Urinary bladder (tissue), 4 donors: ENCODE measurements around the gene CD300A. TPM values are rescaled to one million over a fixed set of nuclear protein-coding genes. Genes with fewer than 3 reads are reported as not detected.
"Not testable (repeated sequence)": the region's sequence is repeated elsewhere in the genome, so short reads cannot be mapped to it uniquely, and the experiment has no call there.

Source experiments
- DNase-seq: peaks from one replicate; pipeline ENCODE4 v3.0.0-alpha.2; 2015; ENCODE audit errors: extremely low spot score
- H3K27ac ChIP-seq: one replicate; pipeline ENCODE4 v1.5.1; 2013; ENCODE audit warnings: low read depth, mild to moderate bottlenecking, moderate library complexity
- H3K36me3 ChIP-seq: one replicate; pipeline ENCODE4 v1.6.1; 2013; ENCODE audit warnings: mild to moderate bottlenecking, moderate library complexity; ENCODE audit not compliant: insufficient read depth
- H3K4me1 ChIP-seq: one replicate; pipeline ENCODE4 v1.6.1; 2013; ENCODE audit warnings: mild to moderate bottlenecking, moderate library complexity; ENCODE audit not compliant: insufficient read depth
- H3K4me3 ChIP-seq: one replicate; pipeline ENCODE4 v1.5.1; 2013; ENCODE audit warnings: low read depth, low read length
- WGBS: extraction: QIAGEN DNeasy Blood & Tissue Kit; methylation state at CpG from one replicate; pipeline ENCODE4 v1.1.7; 2013; 5-methylcytosine and 5-hydroxymethylcytosine counted together
- polyA plus RNA-seq: library from polyadenylated mRNA; stranded (reverse); fragments of 200-250 nt; gene quantifications from one replicate; pipeline ENCODE4 v1.2.3, GENCODE V29; 2013
- total RNA-seq: library from RNA; depleted of rRNA; stranded (reverse); fragments of >200 nt; gene quantifications from one replicate; pipeline ENCODE4 v1.2.3, GENCODE V29; 2014
- donor health status: healthy with polysubstance abuse.
- donor health status: healthy.

The CD300A gene
- total and polyA plus RNA-seq, 2 donors = 2.7 to 5.2 TPM

- 93% methylated on average over 4 of the region's 4 CpGs for WGBS
- H3K4me3 ChIP-seq, DNase-seq, H3K36me3 ChIP-seq, H3K27ac ChIP-seq, H3K4me1 ChIP-seq: not testable (repeated sequence)
Observed at GRCh38 chr17:74488276-74488675, 21.8 kb downstream of the CD300A start.

DNA sequence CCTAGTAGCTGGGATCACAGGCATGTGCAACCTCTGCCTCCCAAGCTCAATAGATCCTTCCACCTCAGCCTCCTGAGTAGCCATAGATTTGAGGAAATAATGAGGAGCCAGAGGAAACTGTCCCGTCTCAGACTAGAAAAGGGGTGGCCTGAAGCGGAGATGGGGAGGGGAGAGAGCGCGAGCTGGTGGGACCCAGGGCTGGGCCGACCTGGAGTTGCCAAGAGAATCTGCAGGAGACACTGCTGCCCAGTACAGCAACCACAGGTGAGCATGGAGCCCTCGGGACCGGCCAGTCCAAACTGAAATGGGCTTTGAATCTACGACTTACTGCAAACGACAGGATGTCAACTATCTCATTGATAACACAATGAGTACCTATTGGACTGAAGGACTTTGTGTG is 24.3 kb downstream of the CD300A start:
- H3K36me3 ChIP-seq = no peaks in the 10 kb centered on the region
- H3K4me3 ChIP-seq = no peak overlapping the region
- 80% methylated on average over 9 of the region's 9 CpGs for WGBS
- H3K27ac ChIP-seq = no peak overlapping the region
- H3K4me1 ChIP-seq = no peaks in the 10 kb centered on the region
- DNase-seq = no peak

GRCh38 chr17:74491626-74492025 is 25.2 kb downstream of the CD300A start:
- no peak for DNase-seq
- 71% methylated on average over 7 of the region's 7 CpGs for WGBS

GRCh38 chr17:74493331-74493833 is 26.9 kb downstream of the CD300A start:
- no peaks in the 10 kb centered on the region for H3K36me3 ChIP-seq
- no peak overlapping the region for H3K4me3 ChIP-seq
- no peak for DNase-seq
- 35% methylated on average over 11 of the region's 11 CpGs for WGBS
- H3K27ac ChIP-seq = no peak overlapping the region
- no peaks in the 10 kb centered on the region for H3K4me1 ChIP-seq

More at GRCh38 chr17:74491626-74492025, 25.2 kb downstream of the CD300A start:
- no peak overlapping the region for H3K4me3 ChIP-seq
- H3K4me1 ChIP-seq = no peaks in the 10 kb centered on the region
- H3K27ac ChIP-seq = no peak overlapping the region
- no peaks in the 10 kb centered on the region for H3K36me3 ChIP-seq

GRCh38 chr17:74497471-74497870 is 31.0 kb downstream of the CD300A start:
- no peak for DNase-seq
- no peak overlapping the region for H3K27ac ChIP-seq
- no peaks in the 10 kb centered on the region for H3K36me3 ChIP-seq
- no peaks in the 10 kb centered on the region for H3K4me1 ChIP-seq
- H3K4me3 ChIP-seq = no peak overlapping the region
- 64% methylated on average over 5 of the region's 5 CpGs for WGBS

DNA sequence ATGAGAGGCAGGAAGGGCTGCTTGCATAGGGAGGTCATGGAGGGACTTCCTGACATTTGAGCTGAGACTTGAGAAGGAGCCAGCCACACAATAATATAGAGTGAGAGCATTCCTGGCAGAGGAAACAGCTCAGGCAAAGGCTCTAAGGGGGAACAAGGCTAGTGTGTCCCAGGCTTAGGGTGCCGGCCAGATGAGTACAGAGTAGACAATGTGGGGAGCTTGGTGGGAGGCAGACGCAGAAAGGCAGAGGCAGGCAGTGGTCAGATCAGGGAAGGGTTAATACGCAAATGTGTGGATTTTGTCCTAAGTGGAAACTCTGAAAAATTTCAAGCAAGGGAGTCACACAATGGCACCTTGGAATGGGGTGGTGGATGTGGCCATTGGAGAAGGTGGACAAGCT is 33.6 kb downstream of the CD300A start:
- 86% methylated on average over 3 of the region's 3 CpGs for WGBS
- Histone ChIP-seq H3K4me1 (no peaks in the 10 kb centered on the region), H3K36me3 (no peaks in the 10 kb centered on the region), H3K27ac (no peak overlapping the region), H3K4me3 (no peak overlapping the region)
- no peak for DNase-seq

GRCh38 chr17:74502861-74503260 is 36.4 kb downstream of the CD300A start:
- DNase-seq = no peak
- Histone ChIP-seq H3K4me1 (no peaks in the 10 kb centered on the region), H3K36me3 (no peaks in the 10 kb centered on the region), H3K4me3 (no peak overlapping the region), H3K27ac (no peak overlapping the region)
- 57% methylated on average over 6 of the region's 6 CpGs for WGBS

DNA sequence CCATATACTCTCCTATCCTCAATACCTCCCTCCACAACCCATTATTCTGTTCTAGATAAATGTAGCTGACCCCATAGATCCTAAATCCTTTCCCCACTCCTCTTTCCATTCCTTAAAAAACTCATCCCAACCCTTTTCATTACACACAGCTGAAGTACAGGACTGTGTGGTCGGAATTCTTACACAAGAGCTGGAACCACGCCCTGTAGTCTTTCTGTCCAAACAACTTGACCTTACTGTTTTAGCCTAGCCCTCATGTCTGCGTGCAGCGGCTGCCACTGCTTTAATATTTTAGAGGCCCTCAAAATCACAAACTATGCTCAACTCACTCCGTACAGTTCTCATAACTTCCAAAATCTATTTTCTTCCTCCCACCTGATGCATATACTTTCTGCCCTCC is 37.5 kb downstream of the CD300A start:
- H3K27ac ChIP-seq, DNase-seq, H3K36me3 ChIP-seq, H3K4me3 ChIP-seq, H3K4me1 ChIP-seq: not testable (repeated sequence)
- 57% methylated on average over 5 of the region's 5 CpGs for WGBS

DNA sequence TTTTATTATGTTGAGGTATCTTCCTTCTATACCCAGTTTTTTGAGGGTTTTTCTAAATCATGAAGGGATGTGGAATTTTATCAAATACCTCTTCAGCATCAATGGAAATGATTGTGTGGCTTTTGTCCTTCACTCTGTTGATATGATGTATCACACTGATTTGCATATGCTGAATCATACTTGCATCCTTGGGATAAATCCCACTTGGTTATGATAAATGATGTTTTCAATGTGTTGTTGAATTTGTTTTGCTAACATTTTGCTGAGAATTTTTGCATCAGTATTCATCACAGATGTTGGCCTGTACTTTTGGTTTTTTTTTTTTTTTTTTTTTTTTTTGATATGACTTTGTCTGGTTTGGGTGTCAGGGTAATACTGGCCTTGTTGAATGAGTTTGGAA is 41.7 kb downstream of the CD300A start:
- no peaks in the 10 kb centered on the region for H3K4me1 ChIP-seq
- no peak for DNase-seq
- no peak overlapping the region for H3K27ac ChIP-seq
- no peak overlapping the region for H3K4me3 ChIP-seq
- no peaks in the 10 kb centered on the region for H3K36me3 ChIP-seq

GRCh38 chr17:74512036-74512435 is 45.6 kb downstream of the CD300A start:
- no peak overlapping the region for H3K4me3 ChIP-seq
- no peaks in the 10 kb centered on the region for H3K36me3 ChIP-seq
- no peak overlapping the region for H3K27ac ChIP-seq
- no peak for DNase-seq
- no peaks in the 10 kb centered on the region for H3K4me1 ChIP-seq
- 77% methylated on average over 2 of the region's 2 CpGs for WGBS

- 56% methylated on average over 7 of the region's 7 CpGs for WGBS
- no peak overlapping the region for H3K27ac ChIP-seq
- no peak for DNase-seq
- no peaks in the 10 kb centered on the region for H3K36me3 ChIP-seq
- no peak overlapping the region for H3K4me3 ChIP-seq
- no peaks in the 10 kb centered on the region for H3K4me1 ChIP-seq
Observed at GRCh38 chr17:74512624-74513091, 46.2 kb downstream of the CD300A start.

DNA sequence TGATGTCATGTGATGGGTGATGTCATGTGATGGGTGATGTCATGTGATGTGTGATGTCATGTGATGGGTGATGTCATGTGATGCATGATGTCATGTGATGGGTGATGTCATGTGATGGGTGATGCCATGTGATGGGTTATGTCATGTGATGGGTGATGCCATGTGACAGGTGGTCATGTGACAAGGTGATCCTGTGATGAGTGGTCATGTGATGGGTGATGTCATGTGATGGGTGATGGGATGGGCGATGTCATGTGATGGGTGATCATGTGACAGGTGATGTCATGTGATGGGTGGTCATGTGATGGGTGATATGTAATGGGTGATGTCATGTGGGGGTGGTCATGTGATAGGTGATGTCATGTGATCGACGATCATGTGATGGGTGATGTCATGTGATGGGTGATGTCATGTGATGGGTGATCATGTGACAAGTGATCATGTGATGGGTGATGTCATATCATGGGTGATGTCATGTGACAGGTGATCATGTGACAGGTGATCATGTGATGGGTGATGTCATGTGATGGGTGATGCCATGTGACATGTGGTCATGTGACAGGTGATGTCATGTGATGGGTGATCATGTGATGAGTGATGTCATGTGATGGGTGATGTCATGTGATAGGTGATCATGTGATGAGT is 47.7 kb downstream of the CD300A start:
- H3K36me3 ChIP-seq = no peaks in the 10 kb centered on the region
- WGBS = 70% methylated on average over 3 of the region's 3 CpGs
- no peak for DNase-seq
- H3K4me1 ChIP-seq = no peaks in the 10 kb centered on the region
- no peak overlapping the region for H3K27ac ChIP-seq
- no peak overlapping the region for H3K4me3 ChIP-seq

GRCh38 chr17:74514632-74515334 is 48.3 kb downstream of the CD300A start:
- H3K4me3 ChIP-seq = no peak overlapping the region
- WGBS = 95% methylated on average over 10 of the region's 10 CpGs
- DNase-seq = no peak
- H3K27ac ChIP-seq = no peak overlapping the region
- no peaks in the 10 kb centered on the region for H3K36me3 ChIP-seq
- no peaks in the 10 kb centered on the region for H3K4me1 ChIP-seq

DNA sequence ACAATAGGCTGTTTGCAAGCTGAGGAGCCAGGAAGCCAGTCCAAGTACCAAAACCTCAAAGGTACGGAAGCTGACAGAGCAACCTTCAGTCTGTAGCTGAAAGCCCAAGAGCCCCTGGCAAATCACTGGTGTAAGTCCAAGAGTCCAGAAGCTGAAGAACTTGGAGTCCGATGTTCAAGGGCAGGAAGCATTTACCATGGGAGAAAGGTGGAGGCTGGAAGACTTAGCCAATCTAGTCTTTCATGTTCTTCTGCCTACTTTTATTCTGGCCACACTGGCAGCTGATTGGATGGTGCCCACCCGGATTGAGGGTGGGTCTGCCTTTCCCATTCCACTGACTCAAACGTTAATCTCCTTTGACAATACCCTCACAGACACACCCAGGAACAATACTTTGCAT is 49.5 kb downstream of the CD300A start:
- Histone ChIP-seq H3K4me3 (no peak overlapping the region), H3K27ac (no peak overlapping the region), H3K4me1 (no peaks in the 10 kb centered on the region), H3K36me3 (no peaks in the 10 kb centered on the region)
- no peak for DNase-seq
- WGBS = 81% methylated on average over 4 of the region's 4 CpGs
